NCI-H1417 treated with DMSO at 0.1 percent for 48 hours (cell line): ENCODE results near the gene MUC5AC.
"Not testable (repeated sequence)": the region's sequence is repeated elsewhere in the genome, so short reads cannot be mapped to it uniquely, and the experiment has no call there.

Experiments
- DNase-seq: peaks from one replicate; lab custom pipeline; 2025; lab: John Stamatoyannopoulos, UW

MUC5AC gene

GRCh38 chr11:1147792-1148191 lies 10.0 kb upstream of the MUC5AC start:
- DNase-seq, result no peak

- no peak for DNase-seq
Measured at GRCh38 chr11:1148752-1149180, 9.0 kb upstream of the MUC5AC start.

- no peak for DNase-seq
Measured at GRCh38 chr11:1149545-1149944, 8.2 kb upstream of the MUC5AC start.

- DNase-seq, result no peak
Measured at GRCh38 chr11:1150116-1150515, 7.6 kb upstream of the MUC5AC start.

GRCh38 chr11:1150769-1151365 lies 6.9 kb upstream of the MUC5AC start:
- DNase-seq, result no peak

- no peak for DNase-seq
Measured at GRCh38 chr11:1151366-1152315, 6.1 kb upstream of the MUC5AC start.

- DNase-seq, result no peak
Measured at GRCh38 chr11:1152316-1153104, 5.2 kb upstream of the MUC5AC start.

- no peak for DNase-seq
Measured at GRCh38 chr11:1153105-1153950, 4.4 kb upstream of the MUC5AC start.

- DNase-seq, result no peak
Measured at GRCh38 chr11:1153951-1154493, 3.7 kb upstream of the MUC5AC start.

- not testable (repeated sequence) for DNase-seq
Measured at GRCh38 chr11:1154656-1155055, 3.1 kb upstream of the MUC5AC start.

GRCh38 chr11:1155274-1155693 lies 2.5 kb upstream of the MUC5AC start:
- DNase-seq, result no peak

GRCh38 chr11:1156506-1157340 lies 1.0 kb upstream of the MUC5AC start:
- DNase-seq, result no peak

GRCh38 chr11:1157341-1157644 lies 460 bp upstream of the MUC5AC start:
- no peak for DNase-seq

- no peak for DNase-seq
Measured at GRCh38 chr11:1158681-1159487, 1.1 kb downstream of the MUC5AC start.

- DNase-seq, result not testable (repeated sequence)
Measured at GRCh38 chr11:1159488-1160220, 1.9 kb downstream of the MUC5AC start.

GRCh38 chr11:1160231-1161101 lies 2.7 kb downstream of the MUC5AC start:
- DNase-seq, result no peak

GRCh38 chr11:1161410-1162137 lies 3.8 kb downstream of the MUC5AC start:
- DNase-seq, result no peak
